Astrocyte of the spinal cord (primary cell): ENCODE data around the gene YJEFN3.

Source experiments
- DNase-seq: peaks from one replicate; pipeline ENCODE4 v3.0.0; 2011; ENCODE audit warnings: low read depth, low spot score
- H3K4me3 ChIP-seq: 2 replicates; pipeline ENCODE4 v1.5.1; 2011; ENCODE audit warnings: low read depth, mild to moderate bottlenecking, low read length, moderate library complexity
- in situ Hi-C: cut with HindIII; loops from 2 replicates; pipeline ENCODE4 v1.10.0; 2017; ENCODE audit warnings: low sequenced_read_pairs
- TF ChIP-seq, protein P1 (sequence below): IDR thresholded peaks from 2 replicates; pipeline ENCODE4 v1.5.1; 2012; ENCODE audit warnings: low read depth, mild to moderate bottlenecking, low read length, inconsistent platforms

YJEFN3 gene

GRCh38 chr19:19553670-19554069, 25.0 kb downstream of the YJEFN3 start:
- in situ Hi-C loops, result no loop called here
- TF ChIP-seq, protein P1, sequence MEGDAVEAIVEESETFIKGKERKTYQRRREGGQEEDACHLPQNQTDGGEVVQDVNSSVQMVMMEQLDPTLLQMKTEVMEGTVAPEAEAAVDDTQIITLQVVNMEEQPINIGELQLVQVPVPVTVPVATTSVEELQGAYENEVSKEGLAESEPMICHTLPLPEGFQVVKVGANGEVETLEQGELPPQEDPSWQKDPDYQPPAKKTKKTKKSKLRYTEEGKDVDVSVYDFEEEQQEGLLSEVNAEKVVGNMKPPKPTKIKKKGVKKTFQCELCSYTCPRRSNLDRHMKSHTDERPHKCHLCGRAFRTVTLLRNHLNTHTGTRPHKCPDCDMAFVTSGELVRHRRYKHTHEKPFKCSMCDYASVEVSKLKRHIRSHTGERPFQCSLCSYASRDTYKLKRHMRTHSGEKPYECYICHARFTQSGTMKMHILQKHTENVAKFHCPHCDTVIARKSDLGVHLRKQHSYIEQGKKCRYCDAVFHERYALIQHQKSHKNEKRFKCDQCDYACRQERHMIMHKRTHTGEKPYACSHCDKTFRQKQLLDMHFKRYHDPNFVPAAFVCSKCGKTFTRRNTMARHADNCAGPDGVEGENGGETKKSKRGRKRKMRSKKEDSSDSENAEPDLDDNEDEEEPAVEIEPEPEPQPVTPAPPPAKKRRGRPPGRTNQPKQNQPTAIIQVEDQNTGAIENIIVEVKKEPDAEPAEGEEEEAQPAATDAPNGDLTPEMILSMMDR, result no peak
- no peak for DNase-seq
- H3K4me3 ChIP-seq, result no peak overlapping the region

DNA sequence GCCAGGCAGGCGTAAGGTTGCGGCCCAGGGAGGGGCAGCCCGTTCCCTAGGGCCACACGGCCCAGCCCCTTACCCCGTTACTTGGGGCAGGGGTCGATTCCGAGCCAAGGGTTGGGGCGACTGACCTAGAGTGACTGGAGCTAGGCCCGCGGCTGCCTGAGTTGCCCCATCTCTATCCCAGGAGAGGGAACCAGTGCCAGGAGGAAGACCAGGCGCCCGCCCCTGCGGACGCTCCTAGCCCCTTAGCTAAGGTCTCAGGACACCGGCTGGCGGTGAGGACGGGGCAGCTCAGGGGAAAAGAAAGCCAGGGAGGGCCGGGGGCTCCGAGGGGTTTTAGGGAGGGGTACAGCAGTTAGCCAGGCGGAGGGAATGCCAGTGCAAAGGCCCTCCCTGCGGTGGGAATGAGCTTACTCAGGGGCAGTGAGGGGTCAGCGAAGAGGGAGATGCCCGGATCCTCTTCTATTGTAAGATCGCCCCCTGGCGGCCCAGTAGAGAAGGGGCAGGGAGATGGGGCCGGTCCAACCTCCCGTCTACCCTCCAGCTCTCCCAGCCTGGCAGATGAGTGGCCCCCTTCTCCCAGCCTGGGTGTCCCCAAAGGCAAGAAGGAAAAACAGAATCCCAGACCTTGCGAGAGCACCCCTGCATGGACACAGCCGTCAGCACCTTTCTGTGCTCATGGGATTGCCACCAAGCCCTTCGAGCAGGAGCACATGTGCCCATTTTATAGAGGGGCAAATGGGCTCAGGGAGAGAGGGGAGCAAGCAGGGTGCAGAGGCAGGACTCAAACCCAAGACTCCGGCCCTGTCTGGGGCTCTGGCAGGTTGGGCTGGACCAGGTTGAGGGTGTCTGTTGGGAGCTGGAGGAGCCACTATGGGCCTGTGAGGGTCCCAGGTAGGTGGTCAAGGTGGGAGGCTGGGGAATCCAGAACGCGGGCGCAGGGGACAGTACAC, 25.6 kb downstream of the YJEFN3 start:
- TF ChIP-seq, protein P1, result peak; percentile 77
- in situ Hi-C loops, result no loop called here
- no peak for DNase-seq
- no peak overlapping the region for H3K4me3 ChIP-seq

DNA sequence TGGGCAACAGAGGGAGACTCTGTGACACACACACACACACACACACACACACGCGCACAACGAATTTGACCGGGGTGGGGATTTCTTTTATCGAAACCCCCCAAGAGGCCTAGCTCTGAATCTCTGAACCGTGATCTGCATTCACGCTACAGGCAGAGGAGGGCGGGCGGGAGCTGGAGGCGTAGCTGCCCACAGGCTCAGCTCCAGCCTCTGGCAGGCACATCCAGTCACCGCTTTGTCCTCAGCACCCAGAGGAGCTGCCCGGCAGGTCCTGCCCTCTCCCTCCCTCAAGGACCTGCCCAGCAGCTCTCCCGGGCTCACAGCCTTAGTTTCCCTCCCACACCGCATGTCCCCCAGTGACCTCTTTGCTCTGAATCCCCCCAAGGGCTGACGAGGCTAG, 29.3 kb downstream of the YJEFN3 start:
- in situ Hi-C loops, result no loop called here
- TF ChIP-seq, protein P1, result no peak
- no peak for DNase-seq
- H3K4me3 ChIP-seq, result no peak overlapping the region

- in situ Hi-C loops, result no loop called here
- H3K4me3 ChIP-seq, result no peak overlapping the region
- TF ChIP-seq, protein P1, result no peak
- no peak for DNase-seq
These were observed 29.9 kb downstream of the YJEFN3 start for GRCh38 chr19:19558636-19559035.

DNA sequence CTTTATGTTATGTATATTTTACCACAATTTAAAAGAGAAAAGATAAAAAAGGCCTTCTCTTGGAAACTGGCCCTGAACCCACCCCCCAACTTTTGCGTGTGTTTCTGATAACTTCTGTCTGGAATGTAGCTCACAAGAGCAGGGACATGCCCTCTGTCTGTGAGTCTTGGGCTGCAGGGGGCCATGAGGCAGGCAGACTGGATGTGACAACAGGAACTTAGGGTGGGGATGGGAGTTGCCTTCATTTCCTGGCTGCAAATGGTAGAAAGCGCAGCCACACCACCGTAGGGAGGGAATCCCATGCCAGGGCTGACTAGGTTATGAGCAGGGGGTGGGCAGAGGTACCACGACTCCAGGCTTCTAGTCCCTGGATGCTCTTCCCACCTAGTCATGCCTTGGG, 31.2 kb downstream of the YJEFN3 start:
- in situ Hi-C loops, result no loop called here
- no peak for DNase-seq
- TF ChIP-seq, protein P1, result no peak
- H3K4me3 ChIP-seq, result no peak overlapping the region

DNA sequence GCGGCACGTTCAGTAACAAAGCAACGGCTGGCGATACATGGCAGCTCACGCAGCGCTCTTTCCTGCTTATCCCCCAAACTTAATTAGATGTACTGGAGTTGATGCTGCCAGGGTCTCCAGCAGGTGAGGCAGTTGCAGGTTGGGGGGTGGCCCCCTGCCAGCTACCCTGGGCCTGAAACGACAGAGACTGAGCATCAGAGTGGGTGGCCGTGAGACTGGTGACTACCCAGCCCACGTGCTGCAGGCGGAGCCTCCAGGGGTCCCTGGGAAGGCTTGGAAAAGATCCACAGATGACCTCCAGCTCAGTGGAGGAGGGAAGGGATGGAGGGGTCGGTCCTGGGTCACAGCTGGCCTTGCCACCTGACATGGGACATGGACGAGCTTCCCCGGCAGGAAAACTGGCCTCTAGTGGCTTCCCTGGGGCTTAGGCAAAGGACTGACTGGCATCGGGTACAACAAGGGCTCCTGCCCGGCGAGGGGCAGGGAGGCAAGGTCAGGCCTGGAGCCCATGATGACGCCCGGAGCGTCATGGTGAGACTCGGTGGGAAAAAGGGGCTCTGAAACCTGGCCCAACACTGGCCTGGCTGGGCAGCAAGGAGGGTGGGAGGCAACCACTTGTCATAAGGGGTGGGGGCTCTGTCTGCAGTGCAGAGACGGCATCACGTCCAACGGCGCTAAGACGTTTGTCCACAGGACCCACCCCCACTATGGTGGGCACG, 33.4 kb downstream of the YJEFN3 start:
- no peak overlapping the region for H3K4me3 ChIP-seq
- no peak for DNase-seq
- TF ChIP-seq, protein P1, result no peak
- in situ Hi-C loops, result no loop called here
